ENCODE results near the gene CYLC2.

GRCh38 chr9:103003689-103004088, 8.6 kb downstream of the CYLC2 start:
- TF ChIP-seq HOXA7 (CRISPR knock-in tag; IDR thresholded peaks at IDR 0.05; ENCODE audit: borderline replicate concordance) = no peak
- TF ChIP-seq, protein P1, sequence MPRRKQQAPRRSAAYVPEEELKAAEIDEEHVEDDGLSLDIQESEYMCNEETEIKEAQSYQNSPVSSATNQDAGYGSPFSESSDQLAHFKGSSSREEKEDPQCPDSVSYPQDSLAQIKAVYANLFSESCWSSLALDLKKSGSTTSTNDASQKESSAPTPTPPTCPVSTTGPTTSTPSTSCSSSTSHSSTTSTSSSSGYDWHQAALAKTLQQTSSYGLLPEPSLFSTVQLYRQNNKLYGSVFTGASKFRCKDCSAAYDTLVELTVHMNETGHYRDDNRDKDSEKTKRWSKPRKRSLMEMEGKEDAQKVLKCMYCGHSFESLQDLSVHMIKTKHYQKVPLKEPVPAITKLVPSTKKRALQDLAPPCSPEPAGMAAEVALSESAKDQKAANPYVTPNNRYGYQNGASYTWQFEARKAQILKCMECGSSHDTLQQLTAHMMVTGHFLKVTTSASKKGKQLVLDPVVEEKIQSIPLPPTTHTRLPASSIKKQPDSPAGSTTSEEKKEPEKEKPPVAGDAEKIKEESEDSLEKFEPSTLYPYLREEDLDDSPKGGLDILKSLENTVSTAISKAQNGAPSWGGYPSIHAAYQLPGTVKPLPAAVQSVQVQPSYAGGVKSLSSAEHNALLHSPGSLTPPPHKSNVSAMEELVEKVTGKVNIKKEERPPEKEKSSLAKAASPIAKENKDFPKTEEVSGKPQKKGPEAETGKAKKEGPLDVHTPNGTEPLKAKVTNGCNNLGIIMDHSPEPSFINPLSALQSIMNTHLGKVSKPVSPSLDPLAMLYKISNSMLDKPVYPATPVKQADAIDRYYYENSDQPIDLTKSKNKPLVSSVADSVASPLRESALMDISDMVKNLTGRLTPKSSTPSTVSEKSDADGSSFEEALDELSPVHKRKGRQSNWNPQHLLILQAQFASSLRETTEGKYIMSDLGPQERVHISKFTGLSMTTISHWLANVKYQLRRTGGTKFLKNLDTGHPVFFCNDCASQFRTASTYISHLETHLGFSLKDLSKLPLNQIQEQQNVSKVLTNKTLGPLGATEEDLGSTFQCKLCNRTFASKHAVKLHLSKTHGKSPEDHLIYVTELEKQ (tag by site-specific recombination; IDR thresholded peaks at IDR 0.05; ENCODE audit: borderline replicate concordance) = no peak
- no peak for TF ChIP-seq CTCF (tag by site-specific recombination; IDR thresholded peaks at IDR 0.05)
- no peak for TF ChIP-seq ZNF530 (tag by site-specific recombination; IDR thresholded peaks at IDR 0.05; ENCODE audit: low read depth)
- no peak for TF ChIP-seq ZNF302 (tag by site-specific recombination; IDR thresholded peaks at IDR 0.05; ENCODE audit: low read depth)
- no peak for TF ChIP-seq ZNF121 (tag by site-specific recombination; IDR thresholded peaks at IDR 0.05)
- no peak for TF ChIP-seq ZNF76 (tag by site-specific recombination; IDR thresholded peaks at IDR 0.05; ENCODE audit: borderline replicate concordance, low read depth)
- no peak for TF ChIP-seq ZNF747 (tag by site-specific recombination; IDR thresholded peaks at IDR 0.05)
- TF ChIP-seq ZNF658 (tag by site-specific recombination; IDR thresholded peaks at IDR 0.05) = no peak
- no peak for TF ChIP-seq ZNF138 (tag by site-specific recombination; IDR thresholded peaks at IDR 0.05; ENCODE audit: borderline replicate concordance)
- TF ChIP-seq, protein P2, sequence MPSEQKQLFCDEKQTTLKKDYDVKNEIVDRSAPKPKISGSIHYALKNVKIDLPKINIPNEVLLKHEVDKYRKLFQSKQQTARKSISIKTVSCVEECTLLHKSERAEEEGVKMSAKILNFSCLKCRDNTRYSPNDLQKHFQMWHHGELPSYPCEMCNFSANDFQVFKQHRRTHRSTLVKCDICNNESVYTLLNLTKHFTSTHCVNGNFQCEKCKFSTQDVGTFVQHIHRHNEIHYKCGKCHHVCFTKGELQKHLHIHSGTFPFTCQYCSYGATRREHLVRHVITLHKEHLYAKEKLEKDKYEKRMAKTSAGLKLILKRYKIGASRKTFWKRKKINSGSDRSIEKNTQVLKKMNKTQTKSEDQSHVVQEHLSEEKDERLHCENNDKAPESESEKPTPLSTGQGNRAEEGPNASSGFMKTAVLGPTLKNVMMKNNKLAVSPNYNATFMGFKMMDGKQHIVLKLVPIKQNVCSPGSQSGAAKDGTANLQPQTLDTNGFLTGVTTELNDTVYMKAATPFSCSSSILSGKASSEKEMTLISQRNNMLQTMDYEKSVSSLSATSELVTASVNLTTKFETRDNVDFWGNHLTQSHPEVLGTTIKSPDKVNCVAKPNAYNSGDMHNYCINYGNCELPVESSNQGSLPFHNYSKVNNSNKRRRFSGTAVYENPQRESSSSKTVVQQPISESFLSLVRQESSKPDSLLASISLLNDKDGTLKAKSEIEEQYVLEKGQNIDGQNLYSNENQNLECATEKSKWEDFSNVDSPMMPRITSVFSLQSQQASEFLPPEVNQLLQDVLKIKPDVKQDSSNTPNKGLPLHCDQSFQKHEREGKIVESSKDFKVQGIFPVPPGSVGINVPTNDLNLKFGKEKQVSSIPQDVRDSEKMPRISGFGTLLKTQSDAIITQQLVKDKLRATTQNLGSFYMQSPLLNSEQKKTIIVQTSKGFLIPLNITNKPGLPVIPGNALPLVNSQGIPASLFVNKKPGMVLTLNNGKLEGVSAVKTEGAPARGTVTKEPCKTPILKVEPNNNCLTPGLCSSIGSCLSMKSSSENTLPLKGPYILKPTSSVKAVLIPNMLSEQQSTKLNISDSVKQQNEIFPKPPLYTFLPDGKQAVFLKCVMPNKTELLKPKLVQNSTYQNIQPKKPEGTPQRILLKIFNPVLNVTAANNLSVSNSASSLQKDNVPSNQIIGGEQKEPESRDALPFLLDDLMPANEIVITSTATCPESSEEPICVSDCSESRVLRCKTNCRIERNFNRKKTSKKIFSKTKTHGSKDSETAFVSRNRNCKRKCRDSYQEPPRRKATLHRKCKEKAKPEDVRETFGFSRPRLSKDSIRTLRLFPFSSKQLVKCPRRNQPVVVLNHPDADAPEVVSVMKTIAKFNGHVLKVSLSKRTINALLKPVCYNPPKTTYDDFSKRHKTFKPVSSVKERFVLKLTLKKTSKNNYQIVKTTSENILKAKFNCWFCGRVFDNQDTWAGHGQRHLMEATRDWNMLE (tag by site-specific recombination; conservative IDR thresholded peaks at IDR 0.05; ENCODE audit: low read depth) = no peak
- TF ChIP-seq ZNF416 (tag by site-specific recombination; IDR thresholded peaks at IDR 0.05) = no peak
- TF ChIP-seq, protein P3, sequence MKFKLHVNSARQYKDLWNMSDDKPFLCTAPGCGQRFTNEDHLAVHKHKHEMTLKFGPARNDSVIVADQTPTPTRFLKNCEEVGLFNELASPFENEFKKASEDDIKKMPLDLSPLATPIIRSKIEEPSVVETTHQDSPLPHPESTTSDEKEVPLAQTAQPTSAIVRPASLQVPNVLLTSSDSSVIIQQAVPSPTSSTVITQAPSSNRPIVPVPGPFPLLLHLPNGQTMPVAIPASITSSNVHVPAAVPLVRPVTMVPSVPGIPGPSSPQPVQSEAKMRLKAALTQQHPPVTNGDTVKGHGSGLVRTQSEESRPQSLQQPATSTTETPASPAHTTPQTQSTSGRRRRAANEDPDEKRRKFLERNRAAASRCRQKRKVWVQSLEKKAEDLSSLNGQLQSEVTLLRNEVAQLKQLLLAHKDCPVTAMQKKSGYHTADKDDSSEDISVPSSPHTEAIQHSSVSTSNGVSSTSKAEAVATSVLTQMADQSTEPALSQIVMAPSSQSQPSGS (tag by site-specific recombination; IDR thresholded peaks at IDR 0.05; ENCODE audit: low read depth) = no peak
- TF ChIP-seq ZNF792 (tag by site-specific recombination; IDR thresholded peaks at IDR 0.05) = no peak

Measured in HEK293 (cell line).